Raji (cell line): Measurements from ENCODE around the gene CHGA.

ENCODE experiments used
- POLR2A ChIP-seq: IDR thresholded peaks from 2 replicates; pipeline ENCODE4 v1.6.1; 2011; ENCODE audit warnings: low read depth, low read length, control low read depth; ENCODE audit not compliant: insufficient read depth

CHGA gene

GRCh38 chr14:92969430-92969829 is 46.5 kb downstream of the CHGA start:
- TF ChIP-seq POLR2A, result no peak

- TF ChIP-seq POLR2A, result no peak
These were observed 46.9 kb downstream of the CHGA start for GRCh38 chr14:92969871-92970270.

GRCh38 chr14:92970271-92970670 is 47.3 kb downstream of the CHGA start:
- no peak for TF ChIP-seq POLR2A

GRCh38 chr14:92971601-92972180 is 48.7 kb downstream of the CHGA start:
- no peak for TF ChIP-seq POLR2A

GRCh38 chr14:92973261-92973797 is 50.4 kb downstream of the CHGA start:
- no peak for TF ChIP-seq POLR2A

GRCh38 chr14:92973798-92974372 is 50.9 kb downstream of the CHGA start:
- TF ChIP-seq POLR2A, result no peak

GRCh38 chr14:92974541-92975345 is 51.8 kb downstream of the CHGA start:
- no peak for TF ChIP-seq POLR2A

GRCh38 chr14:92976268-92976667 is 53.3 kb downstream of the CHGA start:
- no peak for TF ChIP-seq POLR2A

- no peak for TF ChIP-seq POLR2A
These were observed 55.5 kb downstream of the CHGA start for GRCh38 chr14:92978229-92979021.

GRCh38 chr14:92980866-92981265 is 57.9 kb downstream of the CHGA start:
- TF ChIP-seq POLR2A, result no peak

- TF ChIP-seq POLR2A, result no peak
These were observed 58.8 kb downstream of the CHGA start for GRCh38 chr14:92981726-92982125.

GRCh38 chr14:92982956-92983355 is 60.0 kb downstream of the CHGA start:
- no peak for TF ChIP-seq POLR2A

- TF ChIP-seq POLR2A, result no peak
These were observed 61.3 kb downstream of the CHGA start for GRCh38 chr14:92984082-92984788.
